Erythroblast (primary cell): Measurements from ENCODE around the gene XIAP.
"Not testable (repeated sequence)": the region's sequence is repeated elsewhere in the genome, so short reads cannot be mapped to it uniquely, and the experiment has no call there.

Experiments used
- DNase-seq, 2 experiments: peaks; one replicate each; lab custom pipeline; 2025; lab: John Stamatoyannopoulos, UW
- GATA1 ChIP-seq: IDR thresholded peaks from 2 replicates; pipeline ENCODE4 v1.6.1; 2011; ENCODE audit warnings: low read depth, mild to moderate bottlenecking, control low read depth, low read length, moderate library complexity
- POLR2A ChIP-seq: IDR thresholded peaks from 2 replicates; pipeline ENCODE4 v1.6.1; 2011; ENCODE audit warnings: mild to moderate bottlenecking, low read length

Gene XIAP

GRCh38 chrX:123905332-123905731 is 45.5 kb downstream of the XIAP start:
- DNase-seq = no peak
- TF ChIP-seq POLR2A (no peak), GATA1 (no peak)

- DNase-seq = peak; percentile 1 to 26
- no peak for TF ChIP-seq GATA1
- no peak for TF ChIP-seq POLR2A
Observed at GRCh38 chrX:123906557-123907316, 46.9 kb downstream of the XIAP start.

GRCh38 chrX:123909523-123909922 is 49.7 kb downstream of the XIAP start:
- no peak for TF ChIP-seq GATA1
- TF ChIP-seq POLR2A = no peak
- DNase-seq = no peak

GRCh38 chrX:123917069-123917468 is 57.2 kb downstream of the XIAP start:
- TF ChIP-seq POLR2A (no peak), GATA1 (no peak)
- no peak for DNase-seq

- no peak for DNase-seq
- TF ChIP-seq POLR2A = no peak
- TF ChIP-seq GATA1 = no peak
Observed at GRCh38 chrX:123918106-123918721, 58.4 kb downstream of the XIAP start.

- TF ChIP-seq GATA1 = no peak
- TF ChIP-seq POLR2A = no peak
- DNase-seq = no peak
Observed at GRCh38 chrX:123920105-123920785, 60.4 kb downstream of the XIAP start.

GRCh38 chrX:123923211-123923610 is 63.4 kb downstream of the XIAP start:
- TF ChIP-seq POLR2A = no peak
- no peak for TF ChIP-seq GATA1
- DNase-seq = no peak

GRCh38 chrX:123924186-123924585 is 64.3 kb downstream of the XIAP start:
- no peak for TF ChIP-seq GATA1
- TF ChIP-seq POLR2A = no peak
- DNase-seq = no peak

GRCh38 chrX:123927845-123928244 is 68.0 kb downstream of the XIAP start:
- no peak for DNase-seq
- TF ChIP-seq POLR2A (no peak), GATA1 (no peak)

GRCh38 chrX:123932055-123932454 is 72.2 kb downstream of the XIAP start:
- DNase-seq = not testable (repeated sequence)

GRCh38 chrX:123943074-123943473 is 83.2 kb downstream of the XIAP start:
- no peak for TF ChIP-seq GATA1
- no peak for TF ChIP-seq POLR2A
- DNase-seq = no peak

- no peak for DNase-seq
- TF ChIP-seq POLR2A = no peak
- no peak for TF ChIP-seq GATA1
Observed at GRCh38 chrX:123943488-123943887, 83.6 kb downstream of the XIAP start.

- no peak for DNase-seq
- TF ChIP-seq GATA1 (no peak), POLR2A (no peak)
Observed at GRCh38 chrX:123949846-123950245, 90.0 kb downstream of the XIAP start.

- TF ChIP-seq GATA1 (no peak), POLR2A (no peak)
- DNase-seq = peak; percentile 70 to 82
Observed at GRCh38 chrX:123959281-123960063, 99.6 kb downstream of the XIAP start.

GRCh38 chrX:123960956-123961267 is 101.1 kb downstream of the XIAP start:
- no peak for DNase-seq
- TF ChIP-seq GATA1 = no peak
- TF ChIP-seq POLR2A = no peak
